Measurements from ENCODE around the gene PLIN3. TPM values are rescaled to one million over a fixed set of nuclear protein-coding genes. Genes with fewer than 3 reads are reported as not detected.
"Not testable (repeated sequence)": the region's sequence is repeated elsewhere in the genome, so short reads cannot be mapped to it uniquely, and the experiment has no call there.

The PLIN3 gene
- total RNA-seq, 2 experiments from 2014 or later: 81.3 to 115 TPM

DNA sequence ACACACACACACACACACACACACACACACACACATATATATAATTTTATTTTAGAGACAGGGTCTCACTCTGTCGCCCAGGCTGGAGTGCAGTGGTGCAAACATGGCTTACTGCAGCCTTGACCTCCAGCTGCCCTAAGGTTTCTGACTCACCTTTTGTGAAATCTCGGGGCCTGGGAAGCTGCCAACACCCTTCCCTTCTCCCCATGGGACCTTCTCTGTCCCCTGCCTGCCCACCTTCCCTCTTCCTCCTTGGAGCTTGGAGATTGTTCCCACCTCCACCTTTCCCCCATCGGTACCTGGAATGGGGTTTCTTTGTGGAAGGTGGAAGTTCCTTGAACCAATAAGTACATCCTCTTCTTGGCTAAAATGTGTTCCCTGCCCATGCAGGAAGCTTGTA, 28.9 kb upstream of the PLIN3 start:
- Histone ChIP-seq H3K4me2 (ENCODE audit: low read length) (no peak overlapping the region), H3K79me2 (ENCODE audit: insufficient read depth, low read depth, low read length) (no peaks in the 10 kb centered on the region), H3K27ac (ENCODE audit: low read depth, low read length, poor library complexity, severe bottlenecking) (no peak overlapping the region), H3K36me3 (ENCODE audit: insufficient read depth, low read length) (no peaks in the 10 kb centered on the region), H3K9me3 (ENCODE audit: low read length) (no peaks in the 10 kb centered on the region), H2AFZ (ENCODE audit: low read length) (no peak overlapping the region; the same call in 1 of the 2 replicates), H4K20me1 (ENCODE audit: insufficient read depth, low read length) (no peaks in the 10 kb centered on the region), H3K4me1 (ENCODE audit: insufficient read depth, low read length, poor library complexity, severe bottlenecking) (peaks cover 4% of the 10 kb centered on the region), H3K4me3 (ENCODE audit: low read depth, low read length, poor library complexity, severe bottlenecking) (no peak overlapping the region), H3K9me2 (ENCODE audit: insufficient read depth, low read length) (no peaks in the 10 kb centered on the region)
- ChIA-PET CTCF (ENCODE audit: unreplicated experiment) (no interaction called here), POLR2A (no interaction called here)
- intact Hi-C loops (cut with micrococcal nuclease; ENCODE audit: unreplicated experiment): no loop called here
- no TSS peak for BruUV-seq (replicated peaks)
- TF ChIP-seq EZH2phosphoT487 (IDR thresholded peaks at IDR 0.05; ENCODE audit: borderline replicate concordance, low read depth, low read length): no peak
- TF ChIP-seq, protein P1, sequence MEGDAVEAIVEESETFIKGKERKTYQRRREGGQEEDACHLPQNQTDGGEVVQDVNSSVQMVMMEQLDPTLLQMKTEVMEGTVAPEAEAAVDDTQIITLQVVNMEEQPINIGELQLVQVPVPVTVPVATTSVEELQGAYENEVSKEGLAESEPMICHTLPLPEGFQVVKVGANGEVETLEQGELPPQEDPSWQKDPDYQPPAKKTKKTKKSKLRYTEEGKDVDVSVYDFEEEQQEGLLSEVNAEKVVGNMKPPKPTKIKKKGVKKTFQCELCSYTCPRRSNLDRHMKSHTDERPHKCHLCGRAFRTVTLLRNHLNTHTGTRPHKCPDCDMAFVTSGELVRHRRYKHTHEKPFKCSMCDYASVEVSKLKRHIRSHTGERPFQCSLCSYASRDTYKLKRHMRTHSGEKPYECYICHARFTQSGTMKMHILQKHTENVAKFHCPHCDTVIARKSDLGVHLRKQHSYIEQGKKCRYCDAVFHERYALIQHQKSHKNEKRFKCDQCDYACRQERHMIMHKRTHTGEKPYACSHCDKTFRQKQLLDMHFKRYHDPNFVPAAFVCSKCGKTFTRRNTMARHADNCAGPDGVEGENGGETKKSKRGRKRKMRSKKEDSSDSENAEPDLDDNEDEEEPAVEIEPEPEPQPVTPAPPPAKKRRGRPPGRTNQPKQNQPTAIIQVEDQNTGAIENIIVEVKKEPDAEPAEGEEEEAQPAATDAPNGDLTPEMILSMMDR (conservative IDR thresholded peaks at IDR 0.05; ENCODE audit: low read length): no peak
- DNase-seq (ENCODE audit: low spot score): no peak

DNA sequence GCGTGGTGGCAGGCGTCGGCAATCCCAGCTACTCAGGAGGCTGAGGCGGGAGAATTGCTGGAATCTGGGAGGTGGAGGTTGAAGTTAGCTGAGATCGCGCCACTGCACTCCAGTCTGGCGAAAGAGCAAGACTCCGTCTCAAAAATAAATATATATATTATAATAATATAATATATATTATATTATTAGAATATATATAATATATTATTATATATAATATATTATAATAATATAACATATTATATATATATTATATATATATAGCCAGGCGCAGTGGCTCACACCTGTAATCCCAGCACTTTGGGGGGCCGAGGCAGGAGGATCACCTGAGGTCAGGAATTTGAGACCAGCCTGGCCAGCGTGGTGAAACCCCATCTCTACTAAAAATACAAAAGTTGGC, 25.5 kb upstream of the PLIN3 start:
- CTCF ChIA-PET (ENCODE audit: unreplicated experiment); POLR2A ChIA-PET; BruUV-seq (replicated peaks): not testable (repeated sequence)

DNA sequence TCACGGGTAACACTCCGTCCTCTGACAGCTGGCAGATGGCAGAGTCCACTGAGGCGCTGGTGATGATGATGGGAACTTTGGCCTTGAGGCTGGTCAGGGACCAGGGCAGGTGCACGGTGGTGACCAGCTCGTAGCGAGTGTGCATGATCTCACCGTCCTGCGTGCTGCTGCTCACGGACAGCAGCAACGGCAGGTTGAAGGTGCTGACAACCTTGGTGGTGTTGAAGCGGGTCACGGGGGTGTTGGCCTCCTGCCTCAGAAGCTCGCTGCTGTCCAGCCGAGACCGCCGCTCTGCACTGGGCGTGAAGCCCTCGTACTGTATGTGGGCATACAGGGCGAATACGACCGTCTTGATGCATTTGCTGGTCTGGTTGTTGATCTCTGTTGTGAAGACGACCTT, 23.6 kb upstream of the PLIN3 start:
- TF ChIP-seq, protein P1 (conservative IDR thresholded peaks at IDR 0.05; ENCODE audit: low read length): no peak
- TF ChIP-seq EZH2phosphoT487 (IDR thresholded peaks at IDR 0.05; ENCODE audit: borderline replicate concordance, low read depth, low read length): no peak
- Histone ChIP-seq H3K36me3 (ENCODE audit: insufficient read depth, low read length) (no peaks in the 10 kb centered on the region), H3K79me2 (ENCODE audit: insufficient read depth, low read depth, low read length) (no peaks in the 10 kb centered on the region), H3K9me3 (ENCODE audit: low read length) (no peaks in the 10 kb centered on the region), H3K4me3 (ENCODE audit: low read depth, low read length, poor library complexity, severe bottlenecking) (no peak overlapping the region), H3K9me2 (ENCODE audit: insufficient read depth, low read length) (no peaks in the 10 kb centered on the region), H3K27ac (ENCODE audit: low read depth, low read length, poor library complexity, severe bottlenecking) (no peak overlapping the region), H3K4me1 (ENCODE audit: insufficient read depth, low read length, poor library complexity, severe bottlenecking) (peaks cover 4% of the 10 kb centered on the region), H3K4me2 (ENCODE audit: low read length) (no peak overlapping the region), H4K20me1 (ENCODE audit: insufficient read depth, low read length) (no peaks in the 10 kb centered on the region), H2AFZ (ENCODE audit: low read length) (no peak overlapping the region)
- BruUV-seq (replicated peaks): no TSS peak
- POLR2A ChIA-PET: interaction anchor here (0.9 kb wide), 1 partner anchor 11 kb away, joined by 6 read pairs; the partner anchor contains the start of gene ARRDC5
- DNase-seq (ENCODE audit: low spot score): no peak
- CTCF ChIA-PET (ENCODE audit: unreplicated experiment): no interaction called here
- intact Hi-C loops (cut with micrococcal nuclease; ENCODE audit: unreplicated experiment): no loop called here

More for the DNA sequence above, 25.5 kb upstream of the PLIN3 start:
- H2AFZ ChIP-seq (ENCODE audit: low read length); H3K4me2 ChIP-seq (ENCODE audit: low read length); H3K79me2 ChIP-seq (ENCODE audit: insufficient read depth, low read depth, low read length); intact Hi-C loops (cut with micrococcal nuclease; ENCODE audit: unreplicated experiment); H3K9me3 ChIP-seq (ENCODE audit: low read length); H3K27ac ChIP-seq (ENCODE audit: low read depth, low read length, poor library complexity, severe bottlenecking); H3K4me3 ChIP-seq (ENCODE audit: low read depth, low read length, poor library complexity, severe bottlenecking); H3K9me2 ChIP-seq (ENCODE audit: insufficient read depth, low read length); H3K36me3 ChIP-seq (ENCODE audit: insufficient read depth, low read length); H4K20me1 ChIP-seq (ENCODE audit: insufficient read depth, low read length); H3K4me1 ChIP-seq (ENCODE audit: insufficient read depth, low read length, poor library complexity, severe bottlenecking); DNase-seq (ENCODE audit: low spot score): not testable (repeated sequence)
